SKM-1 (cell line): ENCODE measurements around the gene MRPL17.
"Not testable (repeated sequence)": the region's sequence is repeated elsewhere in the genome, so short reads cannot be mapped to it uniquely, and the experiment has no call there.

ENCODE experiments used
- DNase-seq: peaks from one replicate; lab custom pipeline; 2025; ENCODE audit not compliant: unreplicated experiment; lab: John Stamatoyannopoulos, UW

The MRPL17 gene

DNA sequence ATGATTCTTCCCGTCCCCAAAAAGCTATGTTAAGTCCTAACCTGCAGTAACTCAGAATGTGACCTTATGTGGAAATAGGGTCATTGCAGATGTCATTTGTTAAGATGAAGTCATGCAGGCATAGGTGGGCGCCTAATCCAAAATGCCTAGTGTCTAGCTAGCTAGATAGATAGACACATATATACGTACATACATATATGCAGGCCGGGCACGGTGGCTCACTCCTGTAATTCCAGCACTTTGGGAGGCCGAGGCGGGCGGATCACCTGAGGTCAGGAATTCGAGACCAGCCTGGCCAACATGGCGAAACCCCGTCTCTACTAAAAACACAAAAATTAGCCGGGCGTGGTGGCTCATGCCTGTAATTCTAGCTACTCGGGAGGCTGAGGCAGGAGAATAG lies 928 bp upstream of the MRPL17 start:
- not testable (repeated sequence) for DNase-seq

DNA sequence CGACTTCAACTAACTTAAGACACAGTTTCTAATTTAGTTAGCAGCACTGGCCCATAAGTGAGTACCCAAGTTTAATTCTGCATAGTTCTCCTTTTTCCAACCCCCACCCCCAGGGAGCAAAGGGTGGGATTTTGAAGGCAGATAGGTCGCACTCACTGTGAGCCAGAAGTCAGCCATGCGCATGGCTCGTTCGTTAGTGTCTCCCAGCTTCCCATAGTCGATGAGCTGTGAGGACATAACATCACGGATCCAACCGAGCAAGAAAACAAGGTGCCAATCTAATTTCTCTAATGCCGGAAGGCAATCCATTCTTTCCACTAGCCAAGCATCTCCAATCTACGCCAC lies 577 bp downstream of the MRPL17 start:
- no peak for DNase-seq

DNA sequence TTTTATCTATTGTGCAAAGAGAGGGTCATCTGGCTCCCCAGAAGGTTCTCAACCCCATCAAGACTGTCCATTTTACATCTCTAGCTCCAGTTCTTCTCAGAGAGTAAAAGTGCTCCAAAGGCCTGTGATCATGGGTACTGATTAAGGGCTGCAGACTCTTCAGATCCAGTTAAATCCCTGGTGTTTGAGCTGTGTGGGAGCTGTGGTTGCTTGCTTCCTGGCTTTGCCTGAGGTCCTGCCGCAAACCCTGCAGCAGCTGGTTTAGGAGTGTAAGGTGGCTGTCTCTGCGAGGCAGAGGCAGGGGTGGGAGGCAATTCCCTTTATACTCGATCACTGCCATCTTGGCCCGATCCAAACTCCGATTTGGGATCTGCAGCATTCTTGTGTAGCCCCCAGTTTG lies 1.2 kb downstream of the MRPL17 start:
- DNase-seq: no peak

DNA sequence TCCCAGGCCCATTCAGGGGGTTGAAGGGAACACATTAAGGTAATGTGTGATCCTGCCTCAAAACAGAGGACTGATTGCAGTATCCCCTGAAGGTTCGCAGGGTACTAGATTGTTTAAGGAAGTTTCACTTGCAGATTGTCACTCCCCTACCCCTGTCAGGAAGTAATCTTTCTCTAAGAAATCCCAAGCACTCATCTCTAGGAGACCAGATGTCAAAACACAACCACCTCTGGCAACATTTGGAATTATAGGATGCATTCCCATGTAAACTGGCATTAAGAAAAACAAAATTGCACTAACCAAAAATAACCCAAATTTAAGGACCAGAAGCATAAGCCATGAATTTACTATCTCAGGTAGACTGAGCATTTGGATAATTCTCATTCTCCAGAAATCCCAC lies 1.6 kb downstream of the MRPL17 start:
- no peak for DNase-seq

DNA sequence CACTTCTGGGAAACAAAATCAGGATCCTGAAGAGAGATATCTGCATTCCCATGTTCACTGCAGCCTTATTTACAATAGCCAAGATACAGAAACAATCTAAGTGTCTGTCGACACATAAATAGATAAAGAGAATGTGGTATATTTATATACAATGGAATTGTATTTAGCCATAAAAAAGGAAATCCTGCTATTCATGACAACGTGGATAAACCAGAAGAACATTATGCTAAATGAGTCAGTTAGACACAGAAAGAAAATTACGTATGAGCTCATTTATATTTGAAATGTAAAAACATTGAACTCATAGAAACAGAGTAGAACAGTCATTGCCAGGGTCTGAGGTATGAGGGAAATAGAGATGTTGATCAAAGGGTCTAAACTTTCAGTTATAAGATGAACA lies 6.1 kb downstream of the MRPL17 start:
- no peak for DNase-seq

DNA sequence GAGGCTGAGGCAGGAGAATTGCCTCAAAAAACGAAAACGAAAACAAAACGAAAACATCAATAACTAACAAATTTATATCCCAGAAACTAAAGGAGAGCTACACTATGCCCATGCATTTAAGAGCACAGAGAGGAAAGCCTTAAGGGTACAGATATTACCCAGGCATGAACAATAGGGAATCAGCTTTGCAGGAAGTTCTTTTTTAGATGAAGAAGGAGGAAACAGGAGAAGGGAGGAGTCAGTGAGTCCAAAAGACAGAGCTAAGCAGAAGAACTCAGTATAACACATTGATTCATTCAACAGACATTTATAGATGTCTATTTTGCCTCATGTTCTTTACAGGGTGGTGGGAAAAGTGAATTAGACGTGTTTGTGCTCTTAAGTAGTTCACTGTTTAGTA lies 8.3 kb downstream of the MRPL17 start:
- DNase-seq: peak; percentile 8

DNA sequence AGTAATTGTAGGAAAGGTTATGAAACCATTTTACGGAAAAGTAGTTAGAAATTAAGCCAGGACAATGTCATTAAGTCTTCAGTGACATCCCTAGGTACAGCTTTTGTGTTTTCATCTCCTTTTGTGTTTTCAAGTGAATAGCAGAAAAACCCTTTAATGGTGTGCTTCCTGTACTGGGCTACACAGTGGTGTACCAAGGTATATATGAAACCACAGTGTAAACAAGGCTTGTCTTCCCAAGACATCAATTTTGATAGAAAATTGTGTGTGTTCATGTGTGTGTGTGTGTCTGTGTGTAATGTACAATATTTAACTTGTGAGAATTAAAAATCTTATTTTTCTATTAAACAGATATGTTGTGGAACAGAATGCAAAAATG lies 8.9 kb downstream of the MRPL17 start:
- no peak for DNase-seq

DNA sequence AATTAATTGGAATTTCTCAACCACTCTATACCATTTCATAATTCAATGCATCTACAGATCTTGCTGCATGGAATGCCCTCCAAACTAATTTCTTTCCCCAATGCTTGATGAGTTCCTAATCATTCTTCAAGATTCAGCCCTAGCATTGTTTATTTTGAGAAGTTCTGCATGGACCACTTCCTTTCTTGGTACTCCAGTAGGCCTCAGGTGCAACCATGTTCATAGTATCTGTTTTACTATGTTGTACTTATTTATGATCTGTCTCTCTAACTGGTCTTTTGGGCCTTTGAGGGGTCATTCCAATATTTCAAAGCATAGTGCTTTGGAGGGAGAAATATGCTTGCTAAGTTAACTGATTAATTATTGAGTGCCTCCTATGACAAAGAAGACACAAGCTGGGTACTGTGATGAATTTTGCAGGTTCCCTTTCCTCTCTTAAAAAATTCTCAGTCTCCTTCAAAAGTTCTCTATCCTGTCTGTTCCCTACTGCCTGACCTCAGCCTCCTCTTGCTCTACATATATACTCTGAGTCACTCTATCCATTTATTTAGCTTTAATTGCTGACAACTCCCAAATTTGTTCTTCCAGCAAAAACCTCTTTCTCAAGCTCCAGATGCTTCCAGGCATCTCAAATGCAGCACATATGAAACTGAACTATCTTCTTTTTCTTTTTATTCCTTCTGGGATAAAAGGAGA lies 9.5 kb downstream of the MRPL17 start:
- no peak for DNase-seq

DNA sequence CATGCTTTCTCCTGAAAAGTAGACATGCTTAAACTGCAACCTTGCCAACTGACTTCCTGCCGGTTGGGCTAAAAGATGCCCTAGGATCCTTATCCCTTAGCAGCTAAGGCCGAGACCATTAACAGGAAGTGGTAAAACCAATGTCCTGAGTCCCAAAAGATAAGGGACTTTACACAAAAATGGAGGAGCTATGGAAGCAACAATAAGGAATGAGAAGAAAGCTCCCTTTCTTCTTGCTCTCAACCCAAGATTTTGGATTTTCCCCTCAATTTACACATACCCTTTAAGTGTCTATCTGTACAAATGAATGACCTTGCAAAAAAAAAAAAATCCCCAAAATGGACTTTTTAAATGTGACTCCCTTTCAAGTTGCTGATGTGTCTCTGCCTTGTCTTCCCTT lies 11.1 kb downstream of the MRPL17 start:
- DNase-seq: no peak

DNA sequence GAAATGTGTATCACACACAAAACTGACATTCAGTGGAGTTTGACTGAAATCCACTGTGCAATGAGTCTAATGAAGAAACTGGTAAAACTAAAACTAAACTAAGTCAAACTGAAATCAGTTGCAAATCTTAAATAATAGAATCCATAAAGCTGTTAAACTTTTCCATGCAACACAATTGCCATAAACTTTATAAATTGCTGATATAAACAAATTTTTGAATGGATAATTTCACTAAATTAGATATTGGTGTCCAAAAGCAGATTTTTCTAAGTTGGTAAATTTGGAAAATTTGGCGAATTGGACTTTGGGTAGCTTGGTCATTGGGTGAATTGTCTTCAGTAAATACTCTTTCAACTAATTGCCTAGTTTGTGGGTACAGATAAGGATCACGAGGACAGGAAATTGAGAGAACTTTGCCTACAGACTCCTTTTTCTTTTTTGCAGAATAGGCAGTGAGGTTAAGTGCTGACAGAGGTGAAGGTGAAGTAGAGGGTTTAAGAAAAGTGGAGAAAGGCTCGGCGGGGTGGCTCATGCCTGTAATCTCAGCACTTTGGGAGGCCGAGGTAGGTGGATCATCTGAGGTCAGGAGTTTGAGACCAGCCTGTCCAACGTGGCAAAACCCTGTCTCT lies 12.8 kb downstream of the MRPL17 start:
- DNase-seq: no peak

DNA sequence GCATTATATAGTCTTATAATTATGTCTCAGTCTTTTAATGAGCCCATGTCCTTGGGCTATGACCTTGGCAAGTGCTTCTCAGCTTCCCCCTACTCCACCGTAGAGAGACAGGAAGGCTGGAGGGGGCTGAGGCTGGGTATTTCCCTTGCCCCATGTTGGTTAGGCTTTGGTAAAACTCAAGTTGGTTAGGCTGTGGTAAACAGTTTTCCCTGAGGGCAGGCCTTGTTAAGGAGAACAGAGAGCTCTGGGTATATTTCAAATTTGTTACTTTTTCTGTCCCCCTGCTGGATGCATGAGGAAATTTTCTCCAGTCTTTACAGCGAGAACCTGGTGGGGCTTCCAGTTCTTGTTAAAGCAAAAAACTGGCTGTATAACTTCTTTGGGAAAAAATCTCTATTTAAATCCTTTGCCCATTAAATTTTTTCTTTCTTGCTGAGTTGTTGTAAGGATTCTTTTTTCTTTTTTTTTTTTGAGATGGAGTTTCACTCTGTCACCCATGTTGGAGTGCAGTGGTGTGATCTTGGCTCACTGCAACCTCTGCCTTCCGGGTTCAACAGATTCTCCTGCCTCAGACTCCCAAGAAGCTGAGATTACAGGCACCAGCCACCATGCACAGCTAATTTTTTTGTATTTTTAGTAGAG lies 15.3 kb downstream of the MRPL17 start:
- DNase-seq: peak; percentile 47

DNA sequence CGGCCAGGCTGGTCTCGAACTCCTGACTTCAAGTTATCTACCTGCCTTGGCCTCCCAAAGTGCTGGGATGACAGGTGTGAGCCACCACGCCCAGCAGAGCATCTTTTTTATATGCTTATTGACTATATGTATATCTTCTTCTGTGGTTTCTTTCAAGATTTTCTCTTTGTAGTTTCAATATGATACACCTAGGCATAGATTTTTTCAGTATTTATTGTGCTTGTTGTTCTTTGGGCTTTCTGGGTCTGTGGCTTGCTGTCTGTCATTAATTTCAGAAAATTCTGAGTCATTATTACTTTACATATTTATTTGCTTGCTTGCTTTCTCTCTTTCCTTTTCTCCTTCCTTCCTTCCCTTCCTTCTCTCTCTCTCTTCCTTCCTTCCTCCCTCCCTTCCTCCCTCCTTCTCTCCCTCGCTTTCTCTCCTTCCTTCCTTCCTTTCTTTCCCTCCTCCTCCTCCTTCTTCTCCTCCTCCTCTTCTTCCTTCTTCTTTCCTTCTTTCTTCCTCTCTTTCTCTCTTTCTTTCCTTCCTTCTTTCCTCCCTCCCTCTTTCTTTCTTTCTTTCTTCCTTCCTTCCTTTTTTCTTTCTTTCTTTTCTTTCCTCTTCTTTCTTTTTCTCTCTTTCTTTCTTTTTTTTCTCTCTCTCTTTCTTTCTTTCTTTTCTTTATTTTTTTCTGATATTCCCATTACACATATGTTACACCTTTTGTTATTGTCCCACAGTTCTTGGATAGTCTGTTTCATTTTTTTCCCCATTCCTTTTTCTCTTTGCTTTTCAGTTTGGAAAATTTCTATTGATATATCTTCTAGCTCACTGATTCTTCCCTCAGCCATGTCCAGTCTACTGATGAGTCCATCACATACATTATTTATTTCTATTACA lies 16.6 kb downstream of the MRPL17 start:
- DNase-seq: no peak

DNA sequence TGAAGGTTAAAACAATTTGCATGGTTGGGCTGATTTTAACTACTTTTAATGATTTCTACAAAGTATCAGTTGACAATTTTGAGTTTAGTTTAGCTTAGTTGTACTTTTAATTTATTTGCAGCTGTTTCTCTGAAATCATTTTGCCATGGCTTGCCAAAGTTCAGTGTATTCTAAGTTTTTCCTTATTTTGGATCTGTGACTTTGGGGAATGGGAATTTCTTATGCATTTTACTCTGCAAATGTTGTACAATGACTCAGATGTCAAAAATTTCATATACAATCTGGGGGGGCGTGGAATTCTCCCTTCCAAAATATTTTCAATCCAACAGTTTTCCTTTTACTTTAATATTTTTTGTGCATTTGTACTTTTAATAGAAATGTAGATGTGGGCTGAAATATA lies 18.6 kb downstream of the MRPL17 start:
- DNase-seq: no peak

DNA sequence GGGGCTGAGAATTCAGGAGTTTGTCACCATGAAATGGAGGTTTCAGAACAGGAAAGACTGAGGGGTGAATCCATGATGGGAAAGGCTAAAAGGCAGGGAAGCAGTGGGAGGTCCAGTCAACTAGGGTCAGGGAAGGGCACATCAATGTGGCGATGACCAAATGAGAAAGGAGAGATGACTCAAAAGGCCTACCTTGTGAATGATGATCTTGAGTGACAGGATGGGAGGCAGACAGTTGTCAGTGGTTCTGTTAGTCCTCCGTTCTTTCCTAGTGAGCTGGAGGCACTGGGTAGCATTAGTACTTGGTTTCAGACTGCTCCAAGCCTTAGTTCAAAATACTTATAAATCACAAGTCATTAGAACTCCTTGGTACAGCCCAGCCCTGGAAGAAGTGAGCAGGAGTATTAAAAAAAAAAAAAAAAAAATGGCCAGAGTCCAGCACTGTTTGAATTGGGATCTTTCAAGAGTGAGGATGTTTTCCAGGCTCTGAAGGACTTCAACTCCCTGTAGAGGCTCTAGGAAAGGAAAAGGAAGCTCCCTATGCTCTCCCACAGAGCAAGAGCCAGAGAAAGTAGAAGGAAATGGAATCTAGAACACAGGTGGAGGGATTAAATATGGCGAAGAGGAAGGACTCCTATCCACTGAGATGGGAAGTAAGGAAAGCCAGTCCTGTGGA lies 19.2 kb downstream of the MRPL17 start:
- no peak for DNase-seq

DNA sequence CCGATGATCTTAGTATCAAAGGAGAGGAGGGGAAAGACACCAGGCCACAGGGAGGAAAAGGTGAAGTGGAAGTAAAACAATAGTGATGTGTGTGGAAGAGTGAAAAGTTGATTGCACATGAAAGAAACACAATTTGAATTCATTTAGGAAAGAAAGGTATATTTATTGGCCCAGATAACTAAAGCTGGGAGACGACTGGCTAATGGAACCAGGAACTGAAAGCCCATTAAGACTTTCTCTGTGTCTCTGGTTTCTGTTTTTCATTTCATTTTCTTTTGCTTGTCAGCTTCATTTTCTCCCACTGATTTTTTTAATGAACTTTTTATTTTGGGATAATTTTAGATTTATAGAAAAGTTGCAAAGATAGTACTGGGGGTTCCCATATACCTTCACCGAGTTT lies 22.4 kb downstream of the MRPL17 start:
- DNase-seq: no peak

DNA sequence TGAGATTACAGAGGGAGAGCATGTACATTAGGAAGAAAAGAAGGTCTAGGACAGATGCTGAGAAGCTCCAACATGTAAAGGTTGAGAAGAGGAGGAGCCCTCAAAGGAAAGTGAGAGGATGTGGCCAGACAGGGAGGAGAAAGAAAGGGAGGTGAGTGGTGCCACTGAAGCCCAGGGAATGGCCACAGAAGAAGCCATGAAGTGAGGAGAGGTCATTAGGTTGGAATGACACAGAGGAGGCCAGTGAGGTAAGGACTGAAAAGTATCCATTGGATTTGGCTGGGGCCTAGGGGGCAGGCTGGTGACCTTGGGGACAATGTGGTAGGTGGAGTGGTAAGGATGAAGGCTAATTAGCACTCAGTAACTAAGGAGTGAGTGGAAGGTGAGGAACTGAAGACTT lies 24.5 kb downstream of the MRPL17 start:
- no peak for DNase-seq

DNA sequence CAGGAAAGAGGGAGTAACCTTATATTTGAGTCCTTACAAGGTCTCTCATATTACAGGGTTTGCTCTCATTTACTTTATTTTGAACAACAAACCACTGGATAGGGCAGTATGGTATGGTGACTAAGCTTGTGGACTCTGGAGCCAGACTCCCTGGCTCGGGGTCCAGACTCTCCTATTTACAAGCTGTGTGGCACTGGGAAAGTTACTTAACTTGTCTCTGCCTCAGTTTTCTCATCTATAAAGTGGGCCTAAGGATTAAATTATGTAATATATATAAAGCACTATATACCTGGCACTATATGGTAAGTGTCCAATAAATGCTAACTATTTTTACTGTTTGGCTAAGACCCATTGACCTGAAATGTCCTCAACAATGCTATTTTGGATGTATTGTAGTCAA lies 25.8 kb downstream of the MRPL17 start:
- no peak for DNase-seq

DNA sequence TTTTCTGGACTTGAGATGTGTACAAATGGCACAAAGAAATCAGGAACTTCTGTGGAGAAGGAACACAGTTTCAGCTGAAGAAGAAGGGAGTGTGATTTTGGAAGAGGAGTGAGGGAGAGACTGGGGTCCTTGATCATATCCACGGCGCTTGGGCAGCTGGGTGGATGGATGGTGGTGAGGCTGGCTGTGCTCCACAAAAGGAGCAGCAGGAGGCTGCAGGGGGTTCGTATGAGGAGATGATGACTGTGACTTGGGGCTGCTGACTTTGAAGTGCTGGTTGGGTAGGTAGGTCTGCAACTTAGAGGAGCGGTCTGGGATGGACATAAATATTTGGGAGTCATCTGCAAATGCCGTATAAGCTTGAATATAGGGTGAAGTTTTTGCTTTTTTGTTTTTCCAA lies 26.2 kb downstream of the MRPL17 start:
- DNase-seq: no peak

DNA sequence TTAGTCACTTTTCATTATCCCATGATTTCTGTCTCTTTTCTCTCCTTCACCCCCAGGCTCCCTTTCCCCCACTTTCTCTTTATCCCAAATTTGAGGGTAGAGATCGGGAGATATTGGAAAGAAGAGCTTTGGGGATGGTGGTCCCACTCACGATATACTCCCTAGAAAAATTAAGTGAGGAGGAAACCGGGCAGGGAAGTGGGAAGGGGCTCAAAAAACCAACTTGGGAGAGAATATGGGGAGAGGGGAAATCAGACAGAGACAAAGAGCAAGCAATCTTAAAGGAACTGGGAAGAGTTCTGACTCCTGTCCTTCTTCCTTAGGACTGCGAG lies 26.6 kb downstream of the MRPL17 start:
- no peak for DNase-seq

DNA sequence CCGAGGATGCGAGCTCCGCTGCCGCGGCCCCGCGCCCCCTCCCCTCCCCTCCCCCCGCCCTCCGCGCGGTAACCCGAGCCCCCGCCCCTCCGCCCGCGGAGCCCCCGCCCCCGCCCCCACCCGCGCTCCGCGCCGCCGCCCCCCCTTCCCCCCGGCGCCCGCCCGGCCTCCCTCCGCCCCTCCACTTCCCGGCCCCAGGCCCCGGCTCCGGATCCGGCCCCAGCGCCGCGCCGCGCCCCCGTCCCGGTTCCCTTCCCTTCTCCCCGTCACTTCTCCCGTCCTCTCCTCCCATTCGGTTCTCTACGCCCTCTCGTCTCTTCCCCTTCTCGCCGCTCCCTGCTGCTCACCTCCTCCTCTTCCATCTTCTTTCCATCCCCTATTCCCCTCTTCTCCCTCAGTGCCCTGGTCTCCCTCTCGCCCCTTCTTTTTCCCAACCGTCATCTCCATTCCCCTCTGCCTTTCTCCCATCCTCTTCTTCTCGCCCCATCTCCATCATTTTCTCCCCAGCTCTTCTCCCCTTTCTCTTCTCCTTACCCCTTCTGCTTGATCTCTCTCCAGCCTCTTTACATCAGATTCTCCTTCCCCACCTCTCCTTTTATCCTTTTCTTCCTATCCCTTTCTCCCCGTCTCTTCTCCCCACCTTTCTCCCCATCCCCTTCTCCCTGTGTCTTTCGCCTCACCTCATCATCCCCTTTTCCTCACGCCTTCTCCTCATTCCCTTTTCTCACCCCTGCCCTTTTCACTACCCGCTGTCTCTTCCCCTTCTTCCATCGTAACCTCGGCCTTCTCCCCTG lies 27.2 kb downstream of the MRPL17 start, which contains the start of gene DCHS1:
Gene DCHS1, minus strand, starts transcription at position 20 of the 794 bp plus-strand sequence. CDS start 14,196 bp downstream, outside the sequence.
- no peak for DNase-seq
